Activated CD8-positive, alpha-beta T cell treated with anti-CD3 and anti-CD28 coated beads for 36 hours (primary cell): ENCODE measurements around the gene ENPP1. TPM values are rescaled to one million over a fixed set of nuclear protein-coding genes. Genes with fewer than 3 reads are reported as not detected.

Experiments
- ATAC-seq: fragments of 200-7000 bp; cut with Tn5 transposase; one replicate; pipeline ENCODE4 v1.10.0; 2021; ENCODE audit warnings: mild to moderate bottlenecking, moderate library complexity
- CTCF ChIA-PET: fragments of 350-600 bp; sonication (Branson Sonifier 250); formaldehyde crosslinking; loops from one replicate; lab custom pipeline; 2021; ENCODE audit warnings: antibody characterized with exemption; lab: Charles Lee
- POLR2A ChIA-PET: fragments of 350-600 bp; sonication (Branson Sonifier 250); formaldehyde crosslinking; loops from one replicate; lab custom pipeline; 2021; ENCODE audit warnings: antibody characterized with exemption; lab: Charles Lee
- DNase-seq: peaks from one replicate; pipeline ENCODE4 v3.0.0-alpha.2; 2020
- H3K27ac Mint-ChIP-seq: one replicate; pipeline ENCODE4 v1.8.0; 2021; ENCODE audit warnings: mild to moderate bottlenecking, mixed read lengths
- H3K27me3 Mint-ChIP-seq: one replicate; pipeline ENCODE4 v1.8.0; 2021; ENCODE audit warnings: mixed read lengths
- H3K36me3 Mint-ChIP-seq: one replicate; pipeline ENCODE4 v1.8.0; 2021; ENCODE audit warnings: low read depth, mixed read lengths
- H3K4me1 Mint-ChIP-seq: one replicate; pipeline ENCODE4 v1.8.0; 2021; ENCODE audit warnings: low read depth, mixed read lengths
- H3K4me3 Mint-ChIP-seq: one replicate; pipeline ENCODE4 v1.8.0; 2021; ENCODE audit warnings: mild to moderate bottlenecking, moderate library complexity, mixed read lengths
- H3K9me3 Mint-ChIP-seq: one replicate; pipeline ENCODE4 v1.8.0; 2021; ENCODE audit warnings: mixed read lengths
- intact Hi-C: fragments of 100-400 bp; cut with micrococcal nuclease; formaldehyde crosslinking; loops from one replicate; pipeline ENCODE4 v1.10.0; 2022
- total RNA-seq, 2 experiments: library from RNA; stranded (reverse); gene quantifications; one replicate each; pipeline ENCODE4 v1.2.3, GENCODE V29; 2021
- TF ChIP-seq, protein P1 (sequence below): fragments of 200-600 bp; IDR thresholded peaks from one replicate; pipeline ENCODE4 v1.8.0; 2022; ENCODE audit warnings: antibody characterized with exemption, mild to moderate bottlenecking

The ENPP1 gene
- total RNA-seq, 2 experiments from 2014 or later = 0.20 to 0.27 TPM

DNA sequence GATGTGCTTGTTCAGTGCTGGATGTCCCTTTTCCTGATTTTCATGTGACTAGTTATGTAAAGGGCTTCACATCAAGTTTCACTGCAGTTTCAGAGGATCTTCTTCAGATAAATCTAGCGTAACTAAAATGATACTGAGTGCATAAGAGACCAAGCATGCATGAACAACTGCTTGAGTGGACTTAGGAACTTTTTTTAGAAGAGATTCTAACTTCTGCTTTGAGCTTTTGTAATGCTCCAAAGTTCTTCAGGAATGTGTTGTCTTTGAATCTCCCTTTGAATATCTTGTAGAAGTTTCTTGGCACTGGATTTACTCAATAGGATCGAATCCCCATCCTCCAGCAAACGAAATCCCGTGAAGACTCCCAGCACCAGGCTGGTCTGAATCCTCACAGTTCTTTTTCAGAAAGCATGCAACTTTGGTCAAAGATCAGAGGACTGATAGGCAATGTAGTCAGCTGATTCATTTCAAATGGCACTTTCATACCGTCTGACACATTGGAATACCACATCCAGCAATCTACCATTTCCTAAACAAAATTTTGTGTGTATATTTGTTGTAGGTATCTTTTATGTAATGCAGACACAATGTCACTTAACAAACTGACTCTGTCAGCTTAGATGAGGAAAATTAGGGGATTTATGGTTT is 33.2 kb downstream of the ENPP1 start:
- DNase-seq (no peak), ATAC-seq (no peak)
- POLR2A ChIA-PET = no interaction called here
- no peak overlapping the region for H3K27ac Mint-ChIP-seq
- H3K9me3 Mint-ChIP-seq = no peaks in the 10 kb centered on the region
- intact Hi-C loops = no loop called here
- no peaks in the 10 kb centered on the region for H3K36me3 Mint-ChIP-seq
- TF ChIP-seq, protein P1, sequence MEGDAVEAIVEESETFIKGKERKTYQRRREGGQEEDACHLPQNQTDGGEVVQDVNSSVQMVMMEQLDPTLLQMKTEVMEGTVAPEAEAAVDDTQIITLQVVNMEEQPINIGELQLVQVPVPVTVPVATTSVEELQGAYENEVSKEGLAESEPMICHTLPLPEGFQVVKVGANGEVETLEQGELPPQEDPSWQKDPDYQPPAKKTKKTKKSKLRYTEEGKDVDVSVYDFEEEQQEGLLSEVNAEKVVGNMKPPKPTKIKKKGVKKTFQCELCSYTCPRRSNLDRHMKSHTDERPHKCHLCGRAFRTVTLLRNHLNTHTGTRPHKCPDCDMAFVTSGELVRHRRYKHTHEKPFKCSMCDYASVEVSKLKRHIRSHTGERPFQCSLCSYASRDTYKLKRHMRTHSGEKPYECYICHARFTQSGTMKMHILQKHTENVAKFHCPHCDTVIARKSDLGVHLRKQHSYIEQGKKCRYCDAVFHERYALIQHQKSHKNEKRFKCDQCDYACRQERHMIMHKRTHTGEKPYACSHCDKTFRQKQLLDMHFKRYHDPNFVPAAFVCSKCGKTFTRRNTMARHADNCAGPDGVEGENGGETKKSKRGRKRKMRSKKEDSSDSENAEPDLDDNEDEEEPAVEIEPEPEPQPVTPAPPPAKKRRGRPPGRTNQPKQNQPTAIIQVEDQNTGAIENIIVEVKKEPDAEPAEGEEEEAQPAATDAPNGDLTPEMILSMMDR = no peak
- no peaks in the 10 kb centered on the region for H3K4me1 Mint-ChIP-seq
- H3K27me3 Mint-ChIP-seq = peaks cover 19% of the 10 kb centered on the region
- no peak overlapping the region for H3K4me3 Mint-ChIP-seq
- CTCF ChIA-PET = interaction anchor here (1.4 kb wide), 1 partner anchor 74 kb away, joined by 4 read pairs; no protein-coding TSS in a partner anchor

GRCh38 chr6:131843768-131844167 is 35.9 kb downstream of the ENPP1 start:
- Mint-ChIP-seq H3K9me3 (no peaks in the 10 kb centered on the region), H3K36me3 (no peaks in the 10 kb centered on the region), H3K27ac (no peak overlapping the region), H3K4me1 (no peaks in the 10 kb centered on the region), H3K4me3 (no peak overlapping the region), H3K27me3 (peaks cover 18% of the 10 kb centered on the region)
- ATAC-seq (no peak), DNase-seq (no peak)
- TF ChIP-seq, protein P1 = no peak
- intact Hi-C loops = no loop called here
- CTCF ChIA-PET = interaction anchor here (1.1 kb wide), 1 partner anchor 21 kb away, joined by 3 read pairs; no protein-coding TSS in a partner anchor
- POLR2A ChIA-PET = no interaction called here

DNA sequence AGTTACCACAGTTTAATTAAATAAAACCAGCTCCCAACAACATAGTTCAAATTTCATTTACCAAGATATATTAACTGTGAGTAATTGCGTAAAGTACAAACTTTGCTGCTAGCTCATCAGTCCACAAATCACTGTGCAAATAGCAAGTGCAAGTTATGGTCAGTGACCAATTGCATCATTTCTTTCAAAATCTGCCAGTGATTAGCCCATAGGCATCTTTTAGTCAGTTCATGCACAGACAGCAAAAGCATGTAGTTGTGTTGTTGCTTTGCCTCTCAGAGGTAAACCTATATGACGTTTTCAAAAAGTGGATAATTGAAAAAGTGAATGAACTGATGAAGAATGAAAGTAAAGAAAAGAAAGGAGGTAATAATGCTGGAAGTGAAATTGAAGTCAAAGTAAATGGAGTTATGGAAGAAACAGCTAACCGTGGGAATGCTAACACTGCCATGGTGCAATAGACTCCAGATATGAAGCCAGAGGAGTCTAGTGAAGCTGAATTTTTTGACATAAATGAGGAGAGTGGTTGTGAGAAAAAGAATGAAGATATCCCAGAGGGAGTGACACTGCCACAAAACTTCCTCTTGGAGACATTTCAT is 36.5 kb downstream of the ENPP1 start:
- H3K36me3 Mint-ChIP-seq = no peaks in the 10 kb centered on the region
- H3K27me3 Mint-ChIP-seq = peaks cover 16% of the 10 kb centered on the region
- TF ChIP-seq, protein P1 = no peak
- intact Hi-C loops = no loop called here
- H3K27ac Mint-ChIP-seq = no peak overlapping the region
- POLR2A ChIA-PET = no interaction called here
- H3K4me1 Mint-ChIP-seq = no peaks in the 10 kb centered on the region
- ATAC-seq (no peak), DNase-seq (no peak)
- H3K9me3 Mint-ChIP-seq = no peaks in the 10 kb centered on the region
- CTCF ChIA-PET = interaction anchor here (1.1 kb wide), 1 partner anchor 20 kb away, joined by 3 read pairs; no protein-coding TSS in a partner anchor
- no peak overlapping the region for H3K4me3 Mint-ChIP-seq

DNA sequence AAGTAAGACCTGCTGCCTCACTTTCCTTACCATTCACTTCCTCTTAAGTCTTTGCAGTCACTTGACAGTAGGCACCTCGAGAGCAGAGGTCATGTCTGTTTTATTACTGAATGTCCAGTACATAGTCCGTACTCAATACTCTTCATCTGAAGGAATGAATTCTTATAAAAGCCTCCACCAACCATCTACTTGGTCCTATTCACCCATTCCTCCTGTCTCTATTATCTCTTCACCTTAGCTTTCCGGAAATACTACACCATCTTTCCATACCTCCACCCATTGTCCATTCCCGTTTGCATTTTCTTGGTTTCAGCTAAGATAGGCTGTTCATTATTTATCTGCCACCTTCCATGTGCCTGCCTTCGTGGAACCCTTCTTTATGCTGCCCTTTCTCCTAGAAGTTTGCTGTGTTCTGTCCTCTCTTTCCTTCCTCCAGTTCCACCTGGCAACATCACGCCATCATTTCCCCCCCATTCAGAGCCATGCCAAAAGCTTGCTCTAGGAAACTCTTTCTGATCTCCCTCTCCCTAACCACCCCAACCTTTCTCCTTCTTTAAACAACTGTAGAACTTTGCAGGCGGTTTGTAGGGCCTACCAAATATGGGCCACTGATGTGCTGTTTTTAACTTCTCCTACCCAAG is 38.3 kb downstream of the ENPP1 start:
- POLR2A ChIA-PET = no interaction called here
- ATAC-seq (no peak), DNase-seq (no peak)
- CTCF ChIA-PET = interaction anchor here (0.9 kb wide), 1 partner anchor 12 kb away, joined by 3 read pairs; no protein-coding TSS in a partner anchor
- H3K27me3 Mint-ChIP-seq = peaks cover 18% of the 10 kb centered on the region
- H3K4me1 Mint-ChIP-seq = no peaks in the 10 kb centered on the region
- intact Hi-C loops = no loop called here
- H3K27ac Mint-ChIP-seq = no peak overlapping the region
- no peaks in the 10 kb centered on the region for H3K36me3 Mint-ChIP-seq
- no peak overlapping the region for H3K4me3 Mint-ChIP-seq
- TF ChIP-seq, protein P1 = no peak
- H3K9me3 Mint-ChIP-seq = no peaks in the 10 kb centered on the region

GRCh38 chr6:131846905-131847304 is 39.1 kb downstream of the ENPP1 start:
- ATAC-seq (no peak), DNase-seq (no peak)
- H3K4me1 Mint-ChIP-seq = no peaks in the 10 kb centered on the region
- ChIA-PET POLR2A (no interaction called here), CTCF (interaction anchor here (0.9 kb wide), 1 partner anchor 11 kb away, joined by 3 read pairs; no protein-coding TSS in a partner anchor)
- no peak overlapping the region for H3K4me3 Mint-ChIP-seq
- H3K27me3 Mint-ChIP-seq = peaks cover 18% of the 10 kb centered on the region
- H3K9me3 Mint-ChIP-seq = no peaks in the 10 kb centered on the region
- intact Hi-C loops = no loop called here
- no peak overlapping the region for H3K27ac Mint-ChIP-seq
- no peaks in the 10 kb centered on the region for H3K36me3 Mint-ChIP-seq
- TF ChIP-seq, protein P1 = no peak
